IPS-18a (cell line): ENCODE data around the gene TTI1.

ENCODE experiments used
- H3K27ac ChIP-seq: one replicate; pipeline ENCODE4 v1.5.1; 2013; ENCODE audit warnings: low read length
- H3K27me3 ChIP-seq: one replicate; pipeline ENCODE4 v1.6.1; 2013; ENCODE audit warnings: mild to moderate bottlenecking, low read length; ENCODE audit not compliant: control insufficient read depth, insufficient read depth
- H3K36me3 ChIP-seq: one replicate; pipeline ENCODE4 v1.6.1; 2013; ENCODE audit warnings: low read depth, low read length; ENCODE audit not compliant: control insufficient read depth
- H3K4me1 ChIP-seq: one replicate; pipeline ENCODE4 v1.6.1; 2013; ENCODE audit warnings: low read depth, low read length; ENCODE audit not compliant: control insufficient read depth
- H3K4me3 ChIP-seq: one replicate; pipeline ENCODE4 v1.5.1; 2013; ENCODE audit warnings: low read length
- H3K9ac ChIP-seq: one replicate; pipeline ENCODE4 v1.6.1; 2013; ENCODE audit warnings: mild to moderate bottlenecking, low read length, moderate library complexity
- H3K9me3 ChIP-seq: one replicate; pipeline ENCODE4 v1.6.1; 2013; ENCODE audit warnings: low read depth, low read length; ENCODE audit not compliant: control insufficient read depth

TTI1 gene

GRCh38 chr20:38052870-38053269, 19.6 kb upstream of the TTI1 start:
- no peak overlapping the region for H3K27ac ChIP-seq
- H3K9me3 ChIP-seq = no peaks in the 10 kb centered on the region
- H3K9ac ChIP-seq = no peak overlapping the region
- peaks cover 22% of the 10 kb centered on the region for H3K36me3 ChIP-seq
- H3K4me3 ChIP-seq = no peak overlapping the region
- no peaks in the 10 kb centered on the region for H3K4me1 ChIP-seq
- no peaks in the 10 kb centered on the region for H3K27me3 ChIP-seq

GRCh38 chr20:38050686-38051085, 17.4 kb upstream of the TTI1 start:
- H3K27me3 ChIP-seq = no peaks in the 10 kb centered on the region
- H3K9me3 ChIP-seq = no peaks in the 10 kb centered on the region
- H3K4me3 ChIP-seq = no peak overlapping the region
- H3K9ac ChIP-seq = no peak overlapping the region
- peaks cover 18% of the 10 kb centered on the region for H3K36me3 ChIP-seq
- peaks cover 9% of the 10 kb centered on the region for H3K4me1 ChIP-seq
- no peak overlapping the region for H3K27ac ChIP-seq

- H3K36me3 ChIP-seq = peaks cover 18% of the 10 kb centered on the region
- H3K4me1 ChIP-seq = peaks cover 9% of the 10 kb centered on the region
- no peak overlapping the region for H3K4me3 ChIP-seq
- H3K9me3 ChIP-seq = no peaks in the 10 kb centered on the region
- no peak overlapping the region for H3K9ac ChIP-seq
- H3K27ac ChIP-seq = no peak overlapping the region
- no peaks in the 10 kb centered on the region for H3K27me3 ChIP-seq
Measured at GRCh38 chr20:38049800-38050199, 16.5 kb upstream of the TTI1 start.

- H3K9ac ChIP-seq = no peak overlapping the region
- peaks cover 9% of the 10 kb centered on the region for H3K4me1 ChIP-seq
- no peaks in the 10 kb centered on the region for H3K9me3 ChIP-seq
- no peak overlapping the region for H3K4me3 ChIP-seq
- peaks cover 42% of the 10 kb centered on the region for H3K36me3 ChIP-seq
- no peak overlapping the region for H3K27ac ChIP-seq
- no peaks in the 10 kb centered on the region for H3K27me3 ChIP-seq
Measured at GRCh38 chr20:38046572-38046971, 13.3 kb upstream of the TTI1 start.

- no peak overlapping the region for H3K9ac ChIP-seq
- H3K9me3 ChIP-seq = no peaks in the 10 kb centered on the region
- no peaks in the 10 kb centered on the region for H3K27me3 ChIP-seq
- no peak overlapping the region for H3K27ac ChIP-seq
- H3K4me3 ChIP-seq = no peak overlapping the region
- peaks cover 9% of the 10 kb centered on the region for H3K4me1 ChIP-seq
- H3K36me3 ChIP-seq = peaks cover 47% of the 10 kb centered on the region
Measured at GRCh38 chr20:38044685-38045084, 11.4 kb upstream of the TTI1 start.

- H3K4me1 ChIP-seq = peaks cover 9% of the 10 kb centered on the region
- H3K27ac ChIP-seq = no peak overlapping the region
- no peak overlapping the region for H3K9ac ChIP-seq
- no peaks in the 10 kb centered on the region for H3K9me3 ChIP-seq
- no peak overlapping the region for H3K4me3 ChIP-seq
- peaks cover 44% of the 10 kb centered on the region for H3K36me3 ChIP-seq
- no peaks in the 10 kb centered on the region for H3K27me3 ChIP-seq
Measured at GRCh38 chr20:38043512-38044300, 10.4 kb upstream of the TTI1 start.

GRCh38 chr20:38040276-38040675, 7.0 kb upstream of the TTI1 start:
- no peak overlapping the region for H3K4me3 ChIP-seq
- no peak overlapping the region for H3K27ac ChIP-seq
- no peaks in the 10 kb centered on the region for H3K9me3 ChIP-seq
- no peaks in the 10 kb centered on the region for H3K27me3 ChIP-seq
- H3K9ac ChIP-seq = no peak overlapping the region
- peaks cover 46% of the 10 kb centered on the region for H3K36me3 ChIP-seq
- no peaks in the 10 kb centered on the region for H3K4me1 ChIP-seq

GRCh38 chr20:38036366-38036765, 3.1 kb upstream of the TTI1 start:
- Histone ChIP-seq H3K9me3 (no peaks in the 10 kb centered on the region), H3K27me3 (no peaks in the 10 kb centered on the region), H3K4me3 (no peak overlapping the region), H3K4me1 (peaks cover 16% of the 10 kb centered on the region), H3K36me3 (peaks cover 26% of the 10 kb centered on the region), H3K27ac (no peak overlapping the region), H3K9ac (no peak overlapping the region)

- Histone ChIP-seq H3K9me3 (no peaks in the 10 kb centered on the region), H3K36me3 (peaks cover 14% of the 10 kb centered on the region), H3K9ac (no peak overlapping the region), H3K27ac (no peak overlapping the region), H3K27me3 (no peaks in the 10 kb centered on the region), H3K4me3 (peak overlapping the region; percentile 85), H3K4me1 (peaks cover 16% of the 10 kb centered on the region)
Measured at GRCh38 chr20:38034961-38035360, 1.7 kb upstream of the TTI1 start.

- Histone ChIP-seq H3K9me3 (no peaks in the 10 kb centered on the region), H3K27me3 (no peaks in the 10 kb centered on the region), H3K4me3 (peak overlapping the region; percentile 85), H3K36me3 (peaks cover 14% of the 10 kb centered on the region), H3K9ac (peak overlapping the region; percentile 93), H3K4me1 (peaks cover 16% of the 10 kb centered on the region), H3K27ac (peak overlapping the region; percentile 92)
Measured at GRCh38 chr20:38034108-38034649, 923 bp upstream of the TTI1 start.

GRCh38 chr20:38032585-38033329, 499 bp downstream of the TTI1 start:
- Histone ChIP-seq H3K4me3 (peak overlapping the region; percentile 85), H3K9me3 (no peaks in the 10 kb centered on the region), H3K27me3 (no peaks in the 10 kb centered on the region), H3K27ac (peak overlapping the region; percentile 92), H3K36me3 (peaks cover 14% of the 10 kb centered on the region), H3K9ac (peak overlapping the region; percentile 93), H3K4me1 (peaks cover 21% of the 10 kb centered on the region)
